ENCODE measurements around the gene DEDD2.

DEDD2 gene

GRCh38 chr19:42226886-42227285 is 9.4 kb upstream of the DEDD2 start:
- DNase-seq (ENCODE audit: low read depth): no peak

DNA sequence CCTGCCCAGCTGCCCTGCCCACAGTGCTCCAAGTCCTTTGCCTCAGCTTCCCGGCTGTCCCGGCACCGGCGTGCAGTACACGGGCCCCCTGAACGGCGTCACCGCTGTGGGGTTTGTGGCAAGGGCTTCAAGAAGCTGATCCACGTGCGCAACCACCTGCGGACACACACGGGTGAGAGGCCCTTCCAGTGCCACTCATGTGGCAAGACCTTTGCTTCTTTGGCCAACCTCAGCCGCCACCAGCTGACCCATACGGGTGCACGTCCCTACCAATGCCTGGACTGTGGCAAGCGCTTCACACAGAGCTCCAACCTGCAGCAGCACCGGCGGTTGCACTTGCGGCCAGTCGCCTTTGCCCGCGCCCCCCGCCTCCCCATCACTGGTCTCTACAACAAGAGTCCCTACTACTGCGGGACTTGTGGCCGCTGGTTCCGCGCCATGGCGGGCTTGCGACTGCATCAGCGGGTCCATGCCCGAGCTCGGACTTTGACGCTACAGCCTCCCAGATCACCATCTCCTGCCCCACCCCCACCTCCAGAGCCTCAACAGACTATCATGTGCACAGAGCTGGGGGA is 8.3 kb upstream of the DEDD2 start:
- DNase-seq (ENCODE audit: low read depth): no peak

- no peak for DNase-seq (ENCODE audit: low read depth)
Observed at GRCh38 chr19:42224940-42225717, 7.7 kb upstream of the DEDD2 start.

DNA sequence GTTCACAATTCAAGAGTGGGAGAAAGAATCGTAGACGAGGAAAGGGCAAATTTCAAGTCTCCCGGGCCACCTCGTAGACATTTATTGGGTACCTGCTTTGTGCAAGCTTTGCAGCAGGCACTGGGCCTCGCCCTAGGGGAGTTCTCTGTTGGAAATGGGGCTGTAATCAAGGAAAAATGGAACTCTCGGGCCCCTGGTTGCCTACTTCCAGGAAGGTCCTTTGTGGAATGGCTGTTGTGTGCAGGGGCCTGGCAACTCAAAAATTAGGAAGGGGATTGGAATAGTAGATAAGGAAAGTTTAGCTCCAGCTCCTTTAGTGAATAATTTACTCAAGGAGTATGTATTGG is 3.2 kb upstream of the DEDD2 start:
- DNase-seq (ENCODE audit: low read depth): no peak

GRCh38 chr19:42219812-42220750 is 2.6 kb upstream of the DEDD2 start, which contains the start of gene ZNF526:
ZNF526 (plus strand) TSS chr19:42220312; CDS start chr19:42224404, 4,092 bp downstream.
- peak; percentile 89 for DNase-seq (ENCODE audit: low read depth)

DNA sequence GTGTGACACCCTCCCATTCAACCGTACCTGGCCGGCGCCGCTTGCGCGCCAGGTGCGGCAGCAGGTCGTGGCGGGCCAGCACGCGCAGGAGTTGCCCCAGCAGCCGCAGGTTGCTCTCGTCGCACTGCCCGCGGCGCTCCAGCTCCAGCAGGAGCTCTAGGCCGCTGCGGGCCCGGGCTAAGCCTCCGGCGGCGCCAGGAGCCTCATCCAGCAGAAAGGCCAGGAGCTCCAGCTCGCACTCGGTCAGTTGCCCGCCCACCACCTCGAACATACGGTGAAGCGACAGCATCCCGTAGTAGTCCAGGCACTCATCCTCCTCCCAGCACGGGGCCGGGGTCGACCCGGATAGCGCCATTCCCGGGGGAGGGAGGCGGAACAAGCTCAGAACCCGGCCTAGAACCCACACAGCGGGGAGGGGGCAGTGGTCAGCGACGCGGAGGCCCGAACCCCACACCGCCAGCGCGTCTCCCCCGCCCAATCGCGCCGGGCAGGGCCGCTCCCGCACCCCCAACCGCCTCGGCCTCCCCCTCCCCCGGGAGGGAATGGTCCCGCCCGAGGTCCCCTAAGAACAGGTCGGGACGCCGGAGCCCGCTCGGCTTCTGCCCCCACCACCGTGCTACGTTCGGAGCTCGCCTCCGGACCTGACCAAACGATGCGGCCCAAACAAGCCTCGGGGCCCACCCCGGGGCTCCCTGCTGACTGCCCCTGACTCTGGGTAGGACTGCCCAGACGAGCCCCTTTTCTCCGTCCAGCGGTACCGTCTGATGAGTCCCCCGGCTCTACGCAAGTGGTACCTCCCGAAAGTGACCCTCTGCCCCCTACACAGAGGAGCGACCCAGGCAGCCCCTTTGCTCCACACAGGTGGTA is 591 bp downstream of the DEDD2 start:
- no peak for DNase-seq (ENCODE audit: low read depth)

DNA sequence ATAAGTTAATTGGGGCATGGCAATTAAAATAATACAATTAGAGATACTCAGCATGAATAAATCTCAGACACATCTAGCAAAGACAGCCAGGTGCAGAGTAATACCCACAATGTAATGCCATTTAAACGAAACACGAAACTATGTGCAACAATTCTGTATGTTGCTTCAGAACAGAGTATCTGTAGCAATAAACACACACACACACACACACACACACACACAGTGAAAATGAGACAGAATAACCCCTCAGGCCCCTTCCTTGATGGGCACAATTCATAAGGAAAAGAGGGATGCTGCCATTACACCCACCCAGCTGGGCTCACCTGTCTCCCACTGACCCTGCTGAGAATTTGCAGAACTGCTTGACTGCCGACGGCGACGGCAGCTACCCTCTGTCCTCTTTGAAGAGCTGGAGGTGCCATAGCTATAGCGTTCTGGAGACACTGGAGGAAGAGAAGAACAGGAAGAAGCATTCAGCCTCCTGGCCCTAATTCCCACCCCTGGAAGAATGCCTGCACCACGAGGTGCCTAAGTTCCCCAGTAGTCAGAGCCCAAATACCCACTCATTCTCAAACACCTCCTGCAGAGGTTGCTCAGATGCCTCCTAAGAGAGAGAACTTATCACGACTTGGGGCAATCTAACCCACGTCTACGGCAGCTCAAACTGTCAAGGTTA is 2.5 kb downstream of the DEDD2 start:
- no peak for DNase-seq (ENCODE audit: low read depth)

DNA sequence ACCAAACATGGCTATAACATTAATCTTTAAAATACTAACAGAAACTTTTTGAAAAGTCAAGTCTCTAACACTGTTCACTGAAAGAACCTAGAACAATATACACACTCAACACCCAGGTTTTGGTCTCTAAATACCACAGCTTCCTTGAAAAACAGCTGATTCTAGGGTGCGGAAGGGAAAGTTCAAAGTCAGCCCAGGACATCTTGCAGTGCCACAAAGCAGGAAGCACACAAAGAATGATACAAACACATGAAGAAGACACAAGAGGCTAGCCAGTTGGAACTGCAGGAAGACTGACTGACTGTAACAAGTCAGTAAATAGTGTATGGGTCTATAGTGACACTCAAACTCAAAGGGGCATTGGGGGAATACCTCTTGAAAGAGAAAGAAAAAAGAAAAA is 4.6 kb downstream of the DEDD2 start:
- no peak for DNase-seq (ENCODE audit: low read depth)

DNA sequence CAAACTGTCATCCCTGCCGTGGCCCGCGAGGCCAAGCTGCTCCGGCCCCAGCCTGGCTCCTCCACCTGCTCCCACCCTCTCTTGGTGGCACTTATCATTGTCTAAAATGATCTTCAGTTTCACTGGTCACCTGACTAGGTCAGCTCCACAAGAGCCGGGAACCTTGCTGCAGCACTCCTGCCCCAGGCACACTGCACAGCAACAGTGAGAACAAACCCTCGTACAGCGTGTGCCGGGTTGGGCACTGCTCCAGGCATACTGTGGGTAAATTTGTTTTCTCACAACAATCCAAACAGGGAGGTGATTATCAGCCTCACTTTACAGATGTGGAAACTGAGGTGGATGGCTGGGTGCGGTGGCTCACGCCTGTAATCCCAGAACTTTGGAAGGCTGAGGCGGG is 8.9 kb downstream of the DEDD2 start:
- DNase-seq (ENCODE audit: low read depth): no peak

DNA sequence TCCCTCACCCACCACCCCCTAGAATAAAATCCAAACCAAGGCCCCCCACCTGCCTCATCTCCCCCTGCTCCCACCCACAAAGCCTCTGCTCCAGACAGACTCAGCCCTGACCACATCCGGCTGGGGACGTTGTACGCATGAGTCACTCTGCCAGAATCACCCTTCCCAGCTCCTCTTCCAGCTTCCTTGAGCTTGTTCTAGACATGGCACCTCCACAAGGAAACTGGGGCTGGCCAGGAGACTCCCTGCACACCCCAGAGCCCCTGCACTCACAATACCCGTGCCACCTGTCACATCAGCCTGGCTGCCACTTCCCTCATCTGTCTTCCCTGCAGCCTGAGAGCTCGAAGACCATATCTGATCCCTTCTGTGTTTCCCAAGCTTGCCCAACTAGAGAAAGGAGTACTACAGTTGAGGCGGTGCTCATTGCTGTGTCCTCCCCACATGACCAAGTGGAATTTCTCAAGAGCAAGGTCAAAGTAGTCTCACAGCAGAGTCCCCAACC is 9.7 kb downstream of the DEDD2 start:
- DNase-seq (ENCODE audit: low read depth): no peak

DNA sequence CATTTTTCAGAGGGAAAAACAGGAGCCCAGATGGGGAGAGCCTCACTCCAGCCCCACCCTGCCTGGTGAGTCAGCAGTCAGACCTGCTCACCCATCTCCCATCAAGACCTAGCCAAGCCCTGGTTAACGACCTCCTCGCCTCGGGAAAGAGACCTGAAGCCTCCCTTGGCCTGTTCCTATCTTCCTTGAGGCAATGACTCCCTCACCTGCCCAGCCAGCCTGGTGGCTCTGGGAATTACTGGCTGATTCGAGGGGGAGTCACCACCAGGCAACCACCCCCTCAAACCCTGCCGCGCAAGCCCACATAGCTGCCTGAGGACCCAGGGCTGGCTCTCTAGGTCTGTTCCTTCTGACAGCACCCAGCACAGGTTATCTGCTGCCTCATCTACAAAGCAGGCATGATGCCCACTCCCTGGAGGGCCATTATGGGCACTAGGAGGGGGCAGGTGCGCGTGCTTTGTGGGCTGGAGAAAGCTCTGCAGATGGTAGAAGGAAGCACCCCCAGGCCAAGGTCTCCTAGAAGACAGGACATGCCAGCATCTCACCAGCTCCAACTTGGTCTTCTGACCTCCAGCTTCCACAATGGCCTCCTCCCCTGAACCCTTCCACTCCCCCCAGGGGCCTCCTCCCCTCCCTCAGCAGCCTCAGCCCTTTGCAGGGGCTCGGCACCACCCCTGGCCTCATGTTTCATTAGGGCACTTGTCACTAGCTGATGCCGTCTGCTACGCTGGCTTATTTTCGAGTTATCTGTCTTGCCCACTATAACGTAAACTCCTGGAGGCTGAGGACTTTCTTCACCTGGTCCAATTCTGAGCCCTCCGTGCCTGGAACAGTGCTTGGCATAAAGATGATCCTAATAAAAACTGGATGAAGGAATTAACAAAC is 10.4 kb downstream of the DEDD2 start:
- DNase-seq (ENCODE audit: low read depth): no peak

DNA sequence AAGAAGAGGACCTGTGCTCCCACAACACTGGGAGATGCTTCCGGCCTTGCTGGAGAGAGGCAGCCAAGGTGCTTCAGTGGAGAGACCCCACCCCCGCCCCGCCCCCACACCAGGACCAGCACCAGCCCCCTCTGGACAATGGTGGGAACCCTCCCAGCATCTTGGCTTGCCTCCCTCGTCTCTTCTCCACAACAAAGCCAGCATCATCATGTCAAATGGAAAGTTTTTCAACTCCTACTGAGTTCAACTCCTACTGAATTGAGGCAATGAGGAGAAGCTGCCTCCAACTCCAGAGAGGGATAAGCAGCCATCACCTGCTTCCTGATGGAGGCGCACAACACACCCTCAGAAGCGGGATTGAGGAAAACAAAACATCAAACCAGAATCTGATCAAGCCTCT is 12.8 kb downstream of the DEDD2 start:
- DNase-seq (ENCODE audit: low read depth): no peak

DNA sequence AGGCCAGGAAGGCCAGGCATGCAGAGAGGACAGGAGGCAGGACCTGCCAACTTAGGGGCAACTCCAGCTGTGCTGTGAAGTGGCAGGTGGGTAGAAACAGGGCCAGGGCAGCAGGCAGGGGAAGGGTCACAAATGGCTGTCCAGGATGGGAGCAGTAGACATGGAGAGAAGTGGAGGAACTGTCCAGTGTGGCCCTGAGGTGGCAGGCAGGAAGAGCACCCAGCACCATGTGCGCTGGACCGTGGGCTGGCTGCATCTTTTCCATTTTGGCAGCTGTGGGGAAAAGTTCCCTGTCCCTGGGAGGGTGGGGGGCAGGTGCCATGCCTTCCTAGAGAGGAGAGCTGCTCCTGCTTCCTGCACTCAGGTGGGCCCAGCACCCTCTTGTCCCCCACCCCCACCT is 13.8 kb downstream of the DEDD2 start:
- no peak for DNase-seq (ENCODE audit: low read depth)

DNA sequence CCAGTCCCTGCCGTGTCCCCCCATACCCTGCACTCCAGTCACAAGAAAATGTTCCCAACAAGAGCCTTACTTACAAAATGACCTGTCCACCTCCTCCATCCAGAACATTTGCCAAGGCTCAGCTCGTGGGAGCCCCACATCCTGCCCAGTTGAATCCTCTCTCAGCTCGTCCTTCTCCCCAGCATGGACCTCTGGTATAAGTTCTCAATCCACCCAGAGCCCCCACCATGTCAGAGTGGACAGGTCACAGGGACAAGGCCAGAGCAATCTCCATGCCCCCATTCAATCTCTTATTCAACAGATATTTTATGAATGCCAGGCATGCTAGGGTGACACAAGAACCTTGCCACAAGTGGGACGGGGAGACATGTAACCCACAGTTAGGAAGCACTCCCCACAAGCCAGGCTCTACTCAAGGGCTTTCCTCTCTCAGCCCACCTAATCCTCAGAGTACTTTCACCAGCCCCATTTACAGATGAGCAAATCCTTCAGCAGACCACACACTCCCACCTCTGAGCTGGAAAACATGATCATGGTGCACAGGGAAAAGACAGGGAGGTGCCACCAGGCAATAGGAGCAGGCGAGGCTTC is 15.1 kb downstream of the DEDD2 start:
- no peak for DNase-seq (ENCODE audit: low read depth)

DNA sequence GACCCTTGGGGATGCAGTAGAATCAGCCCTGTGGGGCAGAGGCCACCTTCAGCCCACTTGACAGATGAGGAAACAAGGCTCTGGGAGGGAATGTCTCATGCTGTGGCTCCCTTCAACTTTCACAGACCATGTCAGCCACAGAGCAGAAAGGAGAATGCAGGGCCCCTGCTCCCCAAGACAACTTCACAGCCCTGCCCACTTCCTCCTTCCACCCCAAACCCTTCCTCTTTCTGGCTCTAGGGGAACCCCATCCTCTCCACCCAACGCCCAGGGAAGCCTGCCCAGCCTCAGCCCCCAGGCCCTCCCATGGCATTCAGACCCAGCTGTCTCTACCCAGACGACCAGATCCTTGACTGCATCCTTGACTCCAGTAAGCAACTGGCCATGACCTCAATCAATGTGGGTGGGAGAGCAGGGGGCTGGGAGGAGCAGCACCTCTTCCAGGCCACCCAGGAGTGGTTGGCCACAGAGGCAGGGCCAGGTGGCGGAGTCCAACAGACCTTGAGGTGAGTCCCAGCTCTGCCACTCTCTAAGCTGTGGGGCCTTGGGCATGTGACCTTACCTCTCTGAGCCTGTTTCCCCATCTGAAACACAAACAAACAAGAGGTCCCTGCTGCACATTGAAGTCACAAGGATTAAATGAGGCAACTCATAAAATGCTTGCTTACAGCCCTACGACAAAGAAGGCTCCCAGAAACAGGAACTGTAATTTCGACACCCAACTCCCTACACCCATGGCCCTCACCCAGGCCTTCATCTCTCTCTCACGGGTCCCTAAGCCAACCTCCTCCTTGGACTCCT is 15.8 kb downstream of the DEDD2 start:
- no peak for DNase-seq (ENCODE audit: low read depth)

- DNase-seq (ENCODE audit: low read depth): no peak
Observed at GRCh38 chr19:42200116-42200715, 17.3 kb downstream of the DEDD2 start.

DNA sequence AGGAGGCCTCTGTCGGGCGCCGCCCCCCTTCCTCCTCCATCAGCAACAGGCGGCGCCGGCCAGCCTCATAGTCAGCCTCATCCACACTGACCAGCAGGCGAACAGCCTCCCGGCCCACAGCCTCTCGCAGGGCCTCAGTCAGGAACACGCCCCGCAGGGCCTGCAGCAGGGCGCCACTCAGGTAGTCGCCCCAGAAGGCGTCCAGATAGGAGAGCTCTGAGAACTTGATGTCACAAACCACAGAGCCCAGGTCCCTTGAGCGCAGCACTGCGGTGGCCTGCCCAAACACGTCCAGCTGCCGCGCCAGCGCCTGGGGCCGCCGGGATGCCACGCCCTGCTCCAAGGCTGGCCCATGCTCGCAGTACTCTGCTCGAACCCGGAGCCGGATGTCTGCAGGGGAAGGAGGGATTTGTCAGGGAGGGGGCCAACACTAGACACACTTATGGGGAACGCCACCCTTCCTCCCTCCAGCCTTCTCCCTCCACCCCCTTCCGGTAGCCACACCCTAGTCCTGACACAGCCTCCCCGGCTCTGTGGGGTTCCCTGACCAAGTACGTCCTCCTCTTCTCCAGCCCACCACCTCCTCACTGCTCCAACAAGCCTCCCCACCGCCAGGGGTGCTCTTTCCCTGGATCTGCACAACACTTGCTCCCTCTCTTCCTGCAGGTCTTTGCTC is 17.9 kb downstream of the DEDD2 start:
- DNase-seq (ENCODE audit: low read depth): no peak
